ENCODE measurements around the gene MED31.

Gene MED31

DNA sequence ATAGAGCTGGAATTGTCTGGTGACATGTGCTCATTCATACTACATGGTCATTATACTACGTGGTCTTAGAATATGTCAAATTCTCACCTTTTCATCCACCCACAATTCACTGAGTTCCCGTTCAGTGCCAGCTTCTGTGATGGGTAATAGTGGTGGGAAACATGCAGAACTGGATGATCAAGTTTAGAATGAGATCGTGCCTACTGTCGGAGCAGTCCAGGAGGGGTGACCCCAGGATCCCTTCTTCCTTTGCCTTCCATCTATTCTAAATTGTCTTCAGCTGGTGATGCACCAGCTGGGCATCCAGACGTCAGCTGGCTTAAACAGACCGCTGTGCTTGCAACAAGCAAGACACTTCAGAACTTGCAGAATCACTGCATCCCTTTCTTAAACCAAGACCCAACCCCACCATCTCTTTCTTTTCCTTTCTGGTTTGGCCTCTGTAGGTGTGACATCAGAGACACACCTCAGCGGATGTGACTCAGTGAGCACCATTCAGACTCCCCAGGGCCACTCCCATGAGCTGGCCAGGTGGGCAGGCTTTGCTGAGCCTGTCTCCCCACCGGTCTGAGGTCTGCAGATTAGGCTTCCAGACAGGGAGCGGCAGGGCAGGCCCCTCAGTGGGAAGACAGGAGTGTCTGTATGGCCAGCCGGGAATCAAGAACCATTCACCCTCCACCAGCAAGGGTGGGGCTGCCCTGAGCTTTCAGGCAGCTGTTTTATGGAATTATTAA is 18.2 kb upstream of the MED31 start:
- Histone ChIP-seq H3K27me3 (ENCODE audit: insufficient read depth, poor library complexity, severe bottlenecking) (no peaks in the 10 kb centered on the region), H3K27ac (ENCODE audit: poor library complexity, severe bottlenecking) (peak overlapping the region; percentile 97), H3K4me3 (ENCODE audit: severe bottlenecking) (no peak overlapping the region), H3K36me3 (ENCODE audit: low read depth) (no peaks in the 10 kb centered on the region), H3K4me1 (ENCODE audit: insufficient read depth, poor library complexity, severe bottlenecking) (peaks cover 33% of the 10 kb centered on the region), H3K9me3 (ENCODE audit: severe bottlenecking) (no peaks in the 10 kb centered on the region)
- DNase-seq (ENCODE audit: low spot score) (peak; percentile 95), ATAC-seq (ENCODE audit: low read depth) (peak; percentile 91)
- TF ChIP-seq, protein P1, sequence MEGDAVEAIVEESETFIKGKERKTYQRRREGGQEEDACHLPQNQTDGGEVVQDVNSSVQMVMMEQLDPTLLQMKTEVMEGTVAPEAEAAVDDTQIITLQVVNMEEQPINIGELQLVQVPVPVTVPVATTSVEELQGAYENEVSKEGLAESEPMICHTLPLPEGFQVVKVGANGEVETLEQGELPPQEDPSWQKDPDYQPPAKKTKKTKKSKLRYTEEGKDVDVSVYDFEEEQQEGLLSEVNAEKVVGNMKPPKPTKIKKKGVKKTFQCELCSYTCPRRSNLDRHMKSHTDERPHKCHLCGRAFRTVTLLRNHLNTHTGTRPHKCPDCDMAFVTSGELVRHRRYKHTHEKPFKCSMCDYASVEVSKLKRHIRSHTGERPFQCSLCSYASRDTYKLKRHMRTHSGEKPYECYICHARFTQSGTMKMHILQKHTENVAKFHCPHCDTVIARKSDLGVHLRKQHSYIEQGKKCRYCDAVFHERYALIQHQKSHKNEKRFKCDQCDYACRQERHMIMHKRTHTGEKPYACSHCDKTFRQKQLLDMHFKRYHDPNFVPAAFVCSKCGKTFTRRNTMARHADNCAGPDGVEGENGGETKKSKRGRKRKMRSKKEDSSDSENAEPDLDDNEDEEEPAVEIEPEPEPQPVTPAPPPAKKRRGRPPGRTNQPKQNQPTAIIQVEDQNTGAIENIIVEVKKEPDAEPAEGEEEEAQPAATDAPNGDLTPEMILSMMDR (IDR thresholded peaks at IDR 0.05; ENCODE audit: poor library complexity, severe bottlenecking) = no peak

DNA sequence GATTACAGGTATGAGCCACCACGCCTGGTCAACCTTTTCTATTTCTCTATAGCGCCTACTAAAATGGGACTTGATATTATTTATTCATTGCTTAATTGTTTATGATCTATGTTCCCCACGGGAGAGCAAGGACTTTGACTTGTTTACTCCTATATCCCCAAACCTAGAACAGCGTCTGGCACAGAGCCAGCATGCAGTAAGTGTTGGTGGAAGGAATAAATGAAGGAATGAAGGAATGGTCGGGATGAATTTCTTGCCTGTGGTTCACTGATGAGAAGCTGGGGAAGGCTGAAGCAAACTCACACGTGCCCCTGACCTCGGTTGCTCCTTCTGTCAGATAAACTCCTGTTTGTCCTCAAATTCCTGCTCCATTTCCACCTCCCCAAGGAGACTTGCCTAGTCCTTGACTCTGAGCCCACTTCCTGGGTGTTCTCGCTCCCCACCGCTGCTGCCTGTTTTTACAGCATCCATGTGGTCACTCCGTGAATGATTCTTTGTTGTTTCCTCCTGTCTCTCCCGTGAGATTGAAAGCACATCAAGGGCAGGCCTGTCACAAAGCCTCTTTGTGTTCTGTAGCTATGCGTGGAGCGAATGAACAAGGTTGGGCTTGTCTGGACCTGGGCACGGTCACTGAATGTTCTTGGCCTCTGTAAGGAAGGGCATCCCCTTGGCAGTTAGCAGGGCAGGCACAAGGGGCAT is 17.5 kb upstream of the MED31 start:
- H3K27me3 ChIP-seq (ENCODE audit: insufficient read depth, poor library complexity, severe bottlenecking) = no peaks in the 10 kb centered on the region
- peak overlapping the region; percentile 97 for H3K27ac ChIP-seq (ENCODE audit: poor library complexity, severe bottlenecking)
- ATAC-seq (ENCODE audit: low read depth) = no peak
- no peaks in the 10 kb centered on the region for H3K9me3 ChIP-seq (ENCODE audit: severe bottlenecking)
- H3K36me3 ChIP-seq (ENCODE audit: low read depth) = no peaks in the 10 kb centered on the region
- DNase-seq (ENCODE audit: low spot score) = no peak
- no peak overlapping the region for H3K4me3 ChIP-seq (ENCODE audit: severe bottlenecking)
- peaks cover 33% of the 10 kb centered on the region for H3K4me1 ChIP-seq (ENCODE audit: insufficient read depth, poor library complexity, severe bottlenecking)
- TF ChIP-seq, protein P1 (IDR thresholded peaks at IDR 0.05; ENCODE audit: poor library complexity, severe bottlenecking) = no peak

DNA sequence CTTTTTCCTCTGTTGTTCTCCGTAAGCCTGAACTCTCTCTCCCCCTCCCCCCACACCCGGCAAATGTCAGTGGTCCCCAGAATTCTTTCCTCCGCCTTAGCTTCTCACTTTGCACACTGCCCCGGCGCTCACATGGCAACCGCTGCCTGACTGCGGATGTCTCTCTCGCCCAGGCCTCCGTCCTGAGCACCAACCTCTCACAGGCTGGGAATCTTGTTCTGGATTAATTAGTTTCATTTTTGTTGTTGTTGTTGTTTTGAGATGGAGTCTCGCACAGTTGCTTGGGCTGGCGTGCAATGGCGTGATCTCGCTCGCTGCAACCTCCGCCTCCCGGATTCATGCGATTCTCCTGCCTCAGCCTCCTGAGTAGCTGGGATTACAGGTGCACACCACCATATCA is 16.8 kb upstream of the MED31 start:
- no peaks in the 10 kb centered on the region for H3K9me3 ChIP-seq (ENCODE audit: severe bottlenecking)
- H3K4me3 ChIP-seq (ENCODE audit: severe bottlenecking) = no peak overlapping the region
- TF ChIP-seq, protein P1 (IDR thresholded peaks at IDR 0.05; ENCODE audit: poor library complexity, severe bottlenecking) = no peak
- H3K27ac ChIP-seq (ENCODE audit: poor library complexity, severe bottlenecking) = peak overlapping the region; percentile 97
- DNase-seq (ENCODE audit: low spot score) (no peak), ATAC-seq (ENCODE audit: low read depth) (no peak)
- no peaks in the 10 kb centered on the region for H3K27me3 ChIP-seq (ENCODE audit: insufficient read depth, poor library complexity, severe bottlenecking)
- no peaks in the 10 kb centered on the region for H3K36me3 ChIP-seq (ENCODE audit: low read depth)
- H3K4me1 ChIP-seq (ENCODE audit: insufficient read depth, poor library complexity, severe bottlenecking) = peaks cover 33% of the 10 kb centered on the region

DNA sequence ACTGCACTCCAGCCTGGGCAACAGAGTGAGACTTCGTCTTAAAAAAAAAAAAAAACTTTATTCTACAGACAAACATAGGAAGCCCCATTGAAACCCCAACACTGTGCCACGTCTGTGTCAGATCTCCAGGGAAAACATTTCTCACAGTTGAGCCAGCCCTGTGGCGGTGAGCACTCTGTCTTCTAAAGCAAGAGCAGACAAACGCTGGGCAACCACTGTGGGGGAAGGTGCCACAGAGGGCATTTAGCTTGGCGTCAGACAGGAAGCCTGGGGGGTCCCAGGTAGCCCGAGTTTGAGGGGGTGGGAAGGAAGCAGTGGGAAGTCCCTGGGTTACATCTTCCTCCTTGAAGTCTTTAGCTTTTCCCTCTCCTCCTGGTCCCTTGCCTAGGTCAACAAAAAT is 16.1 kb upstream of the MED31 start:
- H3K27ac ChIP-seq (ENCODE audit: poor library complexity, severe bottlenecking) = peak overlapping the region; percentile 97
- TF ChIP-seq, protein P1 (IDR thresholded peaks at IDR 0.05; ENCODE audit: poor library complexity, severe bottlenecking) = no peak
- no peaks in the 10 kb centered on the region for H3K36me3 ChIP-seq (ENCODE audit: low read depth)
- no peaks in the 10 kb centered on the region for H3K9me3 ChIP-seq (ENCODE audit: severe bottlenecking)
- ATAC-seq (ENCODE audit: low read depth) = no peak
- no peak for DNase-seq (ENCODE audit: low spot score)
- no peaks in the 10 kb centered on the region for H3K27me3 ChIP-seq (ENCODE audit: insufficient read depth, poor library complexity, severe bottlenecking)
- H3K4me3 ChIP-seq (ENCODE audit: severe bottlenecking) = no peak overlapping the region
- H3K4me1 ChIP-seq (ENCODE audit: insufficient read depth, poor library complexity, severe bottlenecking) = peaks cover 33% of the 10 kb centered on the region

DNA sequence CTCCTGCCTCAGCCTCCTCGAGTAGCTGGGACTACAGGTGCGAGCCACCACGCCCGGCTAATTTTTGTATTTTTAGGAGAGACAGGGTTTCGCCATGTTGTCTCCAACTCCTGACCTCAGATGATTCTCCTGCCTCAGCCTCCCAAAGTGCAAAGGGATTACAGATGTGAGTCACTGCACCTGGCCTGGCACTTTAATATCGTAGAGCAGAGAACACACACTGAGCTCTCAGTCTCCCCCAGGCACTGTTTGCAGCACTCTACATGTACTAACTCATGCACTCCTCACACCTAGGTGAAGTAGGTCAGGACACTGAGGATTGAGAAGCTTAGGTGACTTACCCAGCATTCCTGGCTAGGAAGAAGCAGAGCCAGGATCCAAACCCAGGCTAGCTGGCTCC is 15.2 kb upstream of the MED31 start:
- no peaks in the 10 kb centered on the region for H3K27me3 ChIP-seq (ENCODE audit: insufficient read depth, poor library complexity, severe bottlenecking)
- TF ChIP-seq, protein P1 (IDR thresholded peaks at IDR 0.05; ENCODE audit: poor library complexity, severe bottlenecking) = no peak
- H3K36me3 ChIP-seq (ENCODE audit: low read depth) = no peaks in the 10 kb centered on the region
- peak overlapping the region; percentile 97 for H3K27ac ChIP-seq (ENCODE audit: poor library complexity, severe bottlenecking)
- no peaks in the 10 kb centered on the region for H3K9me3 ChIP-seq (ENCODE audit: severe bottlenecking)
- DNase-seq (ENCODE audit: low spot score) (no peak), ATAC-seq (ENCODE audit: low read depth) (no peak)
- no peak overlapping the region for H3K4me3 ChIP-seq (ENCODE audit: severe bottlenecking)
- peaks cover 33% of the 10 kb centered on the region for H3K4me1 ChIP-seq (ENCODE audit: insufficient read depth, poor library complexity, severe bottlenecking)
